ENCODE results near the gene ANKRD6.

GRCh38 chr6:89643406-89643805 lies 210.5 kb downstream of the ANKRD6 start:
- TF ChIP-seq POLR2A (IDR thresholded peaks at IDR 0.05) (no peak), POLR2AphosphoS5 (IDR thresholded peaks at IDR 0.05) (no peak)
